HS-5 (cell line): Measurements from ENCODE around the gene NUP85.
"Not testable (repeated sequence)": the region's sequence is repeated elsewhere in the genome, so short reads cannot be mapped to it uniquely, and the experiment has no call there.

Experiments
- DNase-seq: peaks from one replicate; pipeline ENCODE4 v3.0.0-alpha.2; 2012; ENCODE audit warnings: low read depth

The NUP85 gene

GRCh38 chr17:75199886-75200618 lies 5.4 kb upstream of the NUP85 start:
- DNase-seq: no peak

- DNase-seq: no peak
Observed at GRCh38 chr17:75205793-75206163, 299 bp downstream of the NUP85 start.

- DNase-seq: not testable (repeated sequence)
Observed at GRCh38 chr17:75207050-75207407, 1.6 kb downstream of the NUP85 start.

- DNase-seq: no peak
Observed at GRCh38 chr17:75207760-75208159, 2.3 kb downstream of the NUP85 start.

GRCh38 chr17:75208161-75208560 lies 2.7 kb downstream of the NUP85 start:
- DNase-seq: no peak

- no peak for DNase-seq
Observed at GRCh38 chr17:75209061-75209460, 3.6 kb downstream of the NUP85 start.

GRCh38 chr17:75218131-75218530 lies 12.7 kb downstream of the NUP85 start:
- no peak for DNase-seq

GRCh38 chr17:75219815-75220214 lies 14.3 kb downstream of the NUP85 start:
- DNase-seq: no peak

- DNase-seq: no peak
Observed at GRCh38 chr17:75225016-75225415, 19.5 kb downstream of the NUP85 start.

- DNase-seq: no peak
Observed at GRCh38 chr17:75227729-75228128, 22.2 kb downstream of the NUP85 start.

GRCh38 chr17:75228305-75228704 lies 22.8 kb downstream of the NUP85 start:
- no peak for DNase-seq

- DNase-seq: no peak
Observed at GRCh38 chr17:75228847-75229246, 23.4 kb downstream of the NUP85 start.

GRCh38 chr17:75231071-75231470 lies 25.6 kb downstream of the NUP85 start:
- DNase-seq: no peak

GRCh38 chr17:75231741-75232464 lies 26.4 kb downstream of the NUP85 start:
- no peak for DNase-seq

- DNase-seq: no peak
Observed at GRCh38 chr17:75232786-75233185, 27.3 kb downstream of the NUP85 start.

- no peak for DNase-seq
Observed at GRCh38 chr17:75237100-75238014, 31.9 kb downstream of the NUP85 start.

GRCh38 chr17:75238020-75238580 lies 32.6 kb downstream of the NUP85 start:
- DNase-seq: no peak

GRCh38 chr17:75238684-75239191 lies 33.3 kb downstream of the NUP85 start:
- DNase-seq: no peak

GRCh38 chr17:75239214-75239613 lies 33.7 kb downstream of the NUP85 start:
- DNase-seq: no peak

- no peak for DNase-seq
Observed at GRCh38 chr17:75239778-75240393, 34.4 kb downstream of the NUP85 start.

- DNase-seq: no peak
Observed at GRCh38 chr17:75240394-75241142, 35.1 kb downstream of the NUP85 start.
